ENCODE measurements around the gene C22orf23. TPM values are rescaled to one million over a fixed set of nuclear protein-coding genes. Genes with fewer than 3 reads are reported as not detected.

The C22orf23 gene
- total and polyA plus RNA-seq, 10 of the 15 experiments (the other 5 are each of a cell fraction or from before 2014, with no cell fraction given) = 0.04 to 0.38 (median 0.11) TPM; not detected in 5

- in situ Hi-C loops (cut with MboI) = no loop called here
- FAIRE-seq = no peak
- no peaks in the 10 kb centered on the region for H4K20me1 ChIP-seq (ENCODE audit: control insufficient read depth, insufficient read depth)
- POLR2A ChIA-PET = no interaction called here
- H3K79me2 ChIP-seq (ENCODE audit: control insufficient read depth, insufficient read depth, low read length) = no peaks in the 10 kb centered on the region
- no peak overlapping the region for H2AFZ ChIP-seq (ENCODE audit: control insufficient read depth, low read depth, low read length)
- H3K36me3 ChIP-seq (ENCODE audit: control insufficient read depth in 2 of 2, insufficient read depth in 2 of 2, low read length in 1 of 2) = no peaks in the 10 kb centered on the region
- SMC1A ChIA-PET (ENCODE audit: uncharacterized antibody, unreplicated experiment) = no interaction called here
- H3K27ac ChIP-seq (ENCODE audit: control insufficient read depth, insufficient read depth) = no peak overlapping the region
- DNase-seq (ENCODE audit: low read depth, low spot score) = no peak
- WGBS (ENCODE audit: insufficient coverage, insufficient replicate concordance, low lambda C conversion rate, missing lambda C conversion rate) = 37% methylated on average over 5 of the region's 5 CpGs
- CTCF ChIA-PET = no interaction called here
- intact Hi-C loops (cut with micrococcal nuclease; ENCODE audit: unreplicated experiment) = no loop called here
- H3K4me3 ChIP-seq = no peak overlapping the region
- H3K4me2 ChIP-seq (ENCODE audit: control insufficient read depth, insufficient read depth) = no peak overlapping the region
- no TSS peak for BruUV-seq (replicated peaks)
- ATAC-seq = no peak
- TF ChIP-seq, protein P1, sequence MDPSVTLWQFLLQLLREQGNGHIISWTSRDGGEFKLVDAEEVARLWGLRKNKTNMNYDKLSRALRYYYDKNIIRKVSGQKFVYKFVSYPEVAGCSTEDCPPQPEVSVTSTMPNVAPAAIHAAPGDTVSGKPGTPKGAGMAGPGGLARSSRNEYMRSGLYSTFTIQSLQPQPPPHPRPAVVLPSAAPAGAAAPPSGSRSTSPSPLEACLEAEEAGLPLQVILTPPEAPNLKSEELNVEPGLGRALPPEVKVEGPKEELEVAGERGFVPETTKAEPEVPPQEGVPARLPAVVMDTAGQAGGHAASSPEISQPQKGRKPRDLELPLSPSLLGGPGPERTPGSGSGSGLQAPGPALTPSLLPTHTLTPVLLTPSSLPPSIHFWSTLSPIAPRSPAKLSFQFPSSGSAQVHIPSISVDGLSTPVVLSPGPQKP (IDR thresholded peaks at IDR 0.05; ENCODE audit: low read depth, low read length) = no peak
- TF ChIP-seq POLR2AphosphoS5 (IDR thresholded peaks at IDR 0.05; ENCODE audit: low read length) = no peak
- TF ChIP-seq STAT3 (IDR thresholded peaks at IDR 0.05; ENCODE audit: low read depth, low read length) = no peak
- TF ChIP-seq HCFC1 (IDR thresholded peaks at IDR 0.05; ENCODE audit: low read length) = no peak
- no peak for TF ChIP-seq CBX3 (IDR thresholded peaks at IDR 0.05; ENCODE audit: borderline replicate concordance, low read depth)
- no peak for TF ChIP-seq SMARCA5 (IDR thresholded peaks at IDR 0.05)
- TF ChIP-seq GABPA (IDR thresholded peaks at IDR 0.05; ENCODE audit: low read depth) = no peak
- TF ChIP-seq CHD1 (IDR thresholded peaks at IDR 0.05; ENCODE audit: low read depth, low read length) = no peak
- TF ChIP-seq BACH1 (IDR thresholded peaks at IDR 0.05; ENCODE audit: borderline replicate concordance) = no peak
- TF ChIP-seq CBX5 (IDR thresholded peaks at IDR 0.05; ENCODE audit: low read depth) = no peak
- no peak for TF ChIP-seq HDGF (IDR thresholded peaks at IDR 0.05)
- TF ChIP-seq, protein P2, sequence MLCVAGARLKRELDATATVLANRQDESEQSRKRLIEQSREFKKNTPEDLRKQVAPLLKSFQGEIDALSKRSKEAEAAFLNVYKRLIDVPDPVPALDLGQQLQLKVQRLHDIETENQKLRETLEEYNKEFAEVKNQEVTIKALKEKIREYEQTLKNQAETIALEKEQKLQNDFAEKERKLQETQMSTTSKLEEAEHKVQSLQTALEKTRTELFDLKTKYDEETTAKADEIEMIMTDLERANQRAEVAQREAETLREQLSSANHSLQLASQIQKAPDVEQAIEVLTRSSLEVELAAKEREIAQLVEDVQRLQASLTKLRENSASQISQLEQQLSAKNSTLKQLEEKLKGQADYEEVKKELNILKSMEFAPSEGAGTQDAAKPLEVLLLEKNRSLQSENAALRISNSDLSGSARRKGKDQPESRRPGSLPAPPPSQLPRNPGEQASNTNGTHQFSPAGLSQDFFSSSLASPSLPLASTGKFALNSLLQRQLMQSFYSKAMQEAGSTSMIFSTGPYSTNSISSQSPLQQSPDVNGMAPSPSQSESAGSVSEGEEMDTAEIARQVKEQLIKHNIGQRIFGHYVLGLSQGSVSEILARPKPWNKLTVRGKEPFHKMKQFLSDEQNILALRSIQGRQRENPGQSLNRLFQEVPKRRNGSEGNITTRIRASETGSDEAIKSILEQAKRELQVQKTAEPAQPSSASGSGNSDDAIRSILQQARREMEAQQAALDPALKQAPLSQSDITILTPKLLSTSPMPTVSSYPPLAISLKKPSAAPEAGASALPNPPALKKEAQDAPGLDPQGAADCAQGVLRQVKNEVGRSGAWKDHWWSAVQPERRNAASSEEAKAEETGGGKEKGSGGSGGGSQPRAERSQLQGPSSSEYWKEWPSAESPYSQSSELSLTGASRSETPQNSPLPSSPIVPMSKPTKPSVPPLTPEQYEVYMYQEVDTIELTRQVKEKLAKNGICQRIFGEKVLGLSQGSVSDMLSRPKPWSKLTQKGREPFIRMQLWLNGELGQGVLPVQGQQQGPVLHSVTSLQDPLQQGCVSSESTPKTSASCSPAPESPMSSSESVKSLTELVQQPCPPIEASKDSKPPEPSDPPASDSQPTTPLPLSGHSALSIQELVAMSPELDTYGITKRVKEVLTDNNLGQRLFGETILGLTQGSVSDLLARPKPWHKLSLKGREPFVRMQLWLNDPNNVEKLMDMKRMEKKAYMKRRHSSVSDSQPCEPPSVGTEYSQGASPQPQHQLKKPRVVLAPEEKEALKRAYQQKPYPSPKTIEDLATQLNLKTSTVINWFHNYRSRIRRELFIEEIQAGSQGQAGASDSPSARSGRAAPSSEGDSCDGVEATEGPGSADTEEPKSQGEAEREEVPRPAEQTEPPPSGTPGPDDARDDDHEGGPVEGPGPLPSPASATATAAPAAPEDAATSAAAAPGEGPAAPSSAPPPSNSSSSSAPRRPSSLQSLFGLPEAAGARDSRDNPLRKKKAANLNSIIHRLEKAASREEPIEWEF (IDR thresholded peaks at IDR 0.05; ENCODE audit: insufficient replicate concordance, low read depth, low read length) = no peak
- TF ChIP-seq ASH2L (IDR thresholded peaks at IDR 0.05; ENCODE audit: borderline replicate concordance, low read depth) = no peak
- no peaks in the 10 kb centered on the region for H3K9me3 ChIP-seq (replicated peaks; ENCODE audit: control insufficient read depth, insufficient read depth, low read length)
- RAD21 ChIA-PET (ENCODE audit: unreplicated experiment) = no interaction called here
- H3K9ac ChIP-seq (ENCODE audit: control insufficient read depth, insufficient read depth, low read length) = no peak overlapping the region
- H3K4me1 ChIP-seq (ENCODE audit: control insufficient read depth, insufficient read depth, low read length) = no peaks in the 10 kb centered on the region
- H3K27me3 ChIP-seq (replicated peaks in 1 of 2; ENCODE audit: control insufficient read depth in 2 of 2, insufficient read depth in 2 of 2, low read length in 1 of 2) = no peaks in the 10 kb centered on the region
These were observed 36.9 kb upstream of the C22orf23 start for GRCh38 chr22:37990301-37990700.

Measured in GM12878 (cell line).